Stomach (tissue), 4 donors: ENCODE results near the gene PPP1R36.

Source experiments
- CTCF ChIP-seq, 7 experiments: fragments of 450-650 bp in 4 of 7; fragments of 200-600 bp in 3 of 7; sonication (generic) in 3 of 7; IDR thresholded peaks; one replicate each; pipeline ENCODE4 v1.5.1; 2016 to 2019; ENCODE audit warnings: antibody characterized with exemption in 7 of 7, control low read depth in 2 of 7, mild to moderate bottlenecking in 1 of 7
- POLR2AphosphoS5 ChIP-seq, 3 donors: sonication (generic); formaldehyde crosslinking; IDR thresholded peaks; one replicate each; pipeline ENCODE4 v1.6.1; 2016; ENCODE audit warnings: antibody characterized with exemption in 3 of 3

GRCh38 chr14:64580467-64580866 lies 30.7 kb downstream of the PPP1R36 start:
- TF ChIP-seq CTCF (IDR thresholded peaks at IDR 0.05) (no peak), POLR2AphosphoS5 (IDR thresholded peaks at IDR 0.05) (peak in 1 of 3 donors; percentile 32)
